Endothelial cell of umbilical vein (primary cell): ENCODE data around the gene EDRF1. TPM values are rescaled to one million over a fixed set of nuclear protein-coding genes. Genes with fewer than 3 reads are reported as not detected.

ENCODE experiments used
- BruUV-seq: library from RNA; stranded (reverse); fragments of 400-500 nt; replicated peaks from 2 replicates; lab custom pipeline; 2021; lab: Mats Ljungman, UMichigan
- CTCF ChIA-PET: fragments of 300-600, 350-600 bp; sonication (Branson Sonifier 250); formaldehyde crosslinking; loops from one replicate; lab custom pipeline; 2021; ENCODE audit warnings: antibody characterized with exemption, inconsistent platforms; lab: Charles Lee
- POLR2A ChIA-PET: fragments of 300-600, 350-600 bp; sonication (Branson Sonifier 250); formaldehyde crosslinking; loops from one replicate; lab custom pipeline; 2021; ENCODE audit warnings: antibody characterized with exemption, inconsistent platforms; lab: Charles Lee
- DNase-seq: peaks from one replicate; pipeline ENCODE4 v3.0.0-alpha.2; 2011; ENCODE audit warnings: low read depth, low spot score
- FAIRE-seq: peaks from 2 replicates; lab custom pipeline; 2011; peaks lifted over from hg19 to GRCh38; lab: Jason Lieb, UNC
- H2AFZ ChIP-seq: 2 replicates; pipeline ENCODE4 v1.6.0; 2012; ENCODE audit warnings: low read depth, low read length, control low read depth, inconsistent platforms
- H3K27ac ChIP-seq: 2 replicates; pipeline ENCODE4 v1.5.1; 2011; ENCODE audit warnings: low read depth, mild to moderate bottlenecking, control low read depth, low read length, moderate library complexity; ENCODE audit not compliant: insufficient read depth
- H3K27me3 ChIP-seq, 2 experiments: 2 replicates each; pipeline versions ENCODE4 v1.6.0 to v1.6.1; 2011; ENCODE audit warnings: low read length in 2 of 2, mixed read lengths in 1 of 2; ENCODE audit not compliant: control insufficient read depth in 2 of 2, insufficient read depth in 2 of 2
- H3K36me3 ChIP-seq, 2 experiments: 2 replicates in 1 of 2; 3 replicates in 1 of 2; pipeline ENCODE4 v1.5.1; 2011; ENCODE audit warnings: low read length in 2 of 2, mild to moderate bottlenecking in 1 of 2, moderate library complexity in 1 of 2; ENCODE audit not compliant: control insufficient read depth in 2 of 2, insufficient read depth in 2 of 2; ENCODE audit errors: extremely low read depth in 1 of 2
- H3K4me1 ChIP-seq: 3 replicates; pipeline ENCODE4 v1.5.1; 2011; ENCODE audit warnings: mild to moderate bottlenecking, low read length; ENCODE audit not compliant: control insufficient read depth, insufficient read depth; ENCODE audit errors: extremely low read depth
- H3K4me2 ChIP-seq: 2 replicates; pipeline ENCODE4 v1.6.1; 2011; ENCODE audit warnings: low read length, control low read depth, mixed read lengths; ENCODE audit not compliant: insufficient read depth
- H3K4me3 ChIP-seq, 3 experiments: fragments of 200-600 bp in 1 of 3; sonication (generic), shearing (Covaris generic) in 1 of 3; replicated peaks in 1 of 3; 2 replicates each; pipeline ENCODE4 v1.5.1; 2011 to 2016; ENCODE audit warnings: control low read depth in 3 of 3, low read length in 3 of 3, mild to moderate bottlenecking in 2 of 3, inconsistent platforms in 1 of 3, low read depth in 1 of 3, moderate library complexity in 1 of 3; ENCODE audit not compliant: insufficient read depth in 1 of 3
- H3K79me2 ChIP-seq: 2 replicates; pipeline ENCODE4 v1.6.0; 2012; ENCODE audit warnings: low read length, inconsistent platforms; ENCODE audit not compliant: control insufficient read depth, insufficient read depth
- H3K9ac ChIP-seq: replicated peaks from 2 replicates; pipeline ENCODE3; 2011; ENCODE audit warnings: low read length, control low read depth; ENCODE audit not compliant: insufficient read depth; ENCODE audit errors: extremely low read depth
- H3K9me1 ChIP-seq: replicated peaks from 3 replicates; pipeline ENCODE4 v1.6.0; 2011; ENCODE audit warnings: mild to moderate bottlenecking, low read length; ENCODE audit not compliant: control insufficient read depth, insufficient read depth; ENCODE audit errors: extremely low read depth
- H3K9me3 ChIP-seq: replicated peaks from 2 replicates; pipeline ENCODE4 v1.5.1; 2012; ENCODE audit warnings: low read length, inconsistent platforms; ENCODE audit not compliant: control insufficient read depth, insufficient read depth
- H4K20me1 ChIP-seq: replicated peaks from 2 replicates; pipeline ENCODE3; 2011; ENCODE audit warnings: mild to moderate bottlenecking, low read length; ENCODE audit not compliant: control insufficient read depth, insufficient read depth; ENCODE audit errors: extremely low read depth
- CTCF ChIP-seq, 2 donors: IDR thresholded peaks; 1 replicate in 1 of 2; 2 replicates in 1 of 2; pipeline ENCODE4 v1.5.1; 2011; ENCODE audit warnings: low read length in 2 of 2, mild to moderate bottlenecking in 2 of 2, moderate library complexity in 2 of 2, control low read depth in 1 of 2, inconsistent platforms in 1 of 2, low read depth in 1 of 2; ENCODE audit not compliant: insufficient read depth in 1 of 2; ENCODE audit errors: extremely low read depth in 1 of 2
- EZH2 ChIP-seq: IDR thresholded peaks from 2 replicates; pipeline ENCODE4 v1.6.1; 2012; ENCODE audit warnings: borderline replicate concordance, low read depth, mild to moderate bottlenecking, moderate library complexity, low read length, inconsistent platforms; ENCODE audit not compliant: severe bottlenecking
- FOS ChIP-seq: IDR thresholded peaks from 2 replicates; pipeline ENCODE4 v1.6.1; 2011; ENCODE audit warnings: mild to moderate bottlenecking, low read length, moderate library complexity, borderline replicate concordance; ENCODE audit not compliant: insufficient read depth
- GATA2 ChIP-seq: IDR thresholded peaks from 2 replicates; pipeline ENCODE4 v1.7.0; 2011; ENCODE audit warnings: low read depth, mild to moderate bottlenecking, moderate library complexity, mixed read lengths, low read length; ENCODE audit not compliant: insufficient read length, insufficient read depth
- JUN ChIP-seq: IDR thresholded peaks from 2 replicates; pipeline ENCODE4 v1.6.1; 2011; ENCODE audit warnings: borderline replicate concordance, low read depth; ENCODE audit not compliant: insufficient read length, insufficient read depth
- MYC ChIP-seq: IDR thresholded peaks from one replicate; pipeline ENCODE4 v1.6.1; 2011; ENCODE audit warnings: mild to moderate bottlenecking, low read depth, low read length
- POLR2A ChIP-seq: IDR thresholded peaks from 2 replicates; pipeline ENCODE4 v1.6.1; 2012; ENCODE audit warnings: low read depth, mild to moderate bottlenecking, control low read depth, low read length
- POLR2AphosphoS5 ChIP-seq: IDR thresholded peaks from 2 replicates; pipeline ENCODE4 v1.6.1; 2012; ENCODE audit warnings: low read depth, mild to moderate bottlenecking, control low read depth, low read length, moderate library complexity; ENCODE audit not compliant: insufficient read depth
- dilution Hi-C: fragments of 300-500 bp; cut with MboI; formaldehyde crosslinking; loops from one replicate; pipeline ENCODE4 v1.15.0; 2019; ENCODE audit warnings: low sequenced_read_pairs; ENCODE audit not compliant: extremely low pct_ligation_motif_present
- intact Hi-C: fragments of 100-400 bp; cut with micrococcal nuclease; formaldehyde crosslinking; loops from one replicate; pipeline ENCODE4 v1.10.0; 2022
- polyA plus RNA-seq, 4 experiments: library from polyadenylated mRNA; depleted of rRNA in 3 of 4; stranded (reverse) in 3 of 4; unstranded in 1 of 4; fragments of >200 nt; gene quantifications; 2 replicates each; pipeline versions ENCODE4 v1.2.1 to v1.2.3, GENCODE V29; 2011 to 2012; ENCODE audit warnings: missing spikeins in 1 of 4
- total RNA-seq: library from RNA; stranded (reverse); gene quantifications from 2 replicates; pipeline ENCODE4 v1.2.3, GENCODE V29; 2021
- TF ChIP-seq, protein P1 (sequence below): IDR thresholded peaks from 2 replicates; pipeline ENCODE4 v1.6.1; 2011; ENCODE audit not compliant: insufficient read depth, insufficient read length

EDRF1 gene
- total and polyA plus RNA-seq, 2 donors (not counting 3 experiments of a cell fraction or from before 2014, with no cell fraction given), result 11.6 to 27.8 TPM

DNA sequence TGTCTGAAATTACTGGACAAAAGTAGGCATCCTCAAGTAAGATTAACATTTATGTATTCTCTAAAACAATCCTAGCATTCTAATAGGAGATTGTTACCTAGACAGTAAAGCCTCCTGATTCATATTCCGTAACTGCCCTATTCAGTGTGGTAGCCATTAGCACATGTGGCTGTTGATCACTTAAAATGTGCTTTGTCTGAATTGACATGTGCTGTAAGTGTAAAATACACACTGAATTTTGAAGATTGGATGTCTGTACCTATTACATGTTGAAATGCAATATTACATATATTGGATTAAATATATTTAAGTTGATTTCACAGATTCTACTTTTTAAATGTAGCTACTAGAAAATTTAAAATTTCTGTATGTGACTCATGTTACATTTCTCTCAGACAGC, 14.6 kb downstream of the EDRF1 start:
- ChIA-PET CTCF (interaction anchor here (0.8 to 1.8 kb wide), 2 partner anchors 10 to 22 kb away, joined by 3 to 6 read pairs; no protein-coding TSS in a partner anchor), POLR2A (no interaction called here)
- Histone ChIP-seq H3K9me1 (no peaks in the 10 kb centered on the region), H3K9me3 (no peaks in the 10 kb centered on the region), H3K9ac (no peak overlapping the region), H3K4me2 (no peak overlapping the region), H4K20me1 (no peaks in the 10 kb centered on the region), H3K27me3 (no peaks in the 10 kb centered on the region), H2AFZ (no peak overlapping the region), H3K27ac (no peak overlapping the region), H3K4me3 (no peak overlapping the region), H3K36me3 (peaks cover 23 to 38% of the 10 kb centered on the region in 2 experiments), H3K79me2 (no peaks in the 10 kb centered on the region), H3K4me1 (no peaks in the 10 kb centered on the region)
- dilution Hi-C loops (no loop called here), intact Hi-C loops (no loop called here)
- no peak for FAIRE-seq
- TF ChIP-seq POLR2A (no peak), MYC (no peak), EZH2 (no peak), CTCF (IDR thresholded peaks at IDR 0.05; ENCODE audit: extremely low read depth in 1 of 2, insufficient read depth in 1 of 2, low read depth in 1 of 2, low read length in 2 of 2) (no peak), JUN (no peak), POLR2AphosphoS5 (no peak), GATA2 (no peak), FOS (no peak)
- TF ChIP-seq, protein P1, sequence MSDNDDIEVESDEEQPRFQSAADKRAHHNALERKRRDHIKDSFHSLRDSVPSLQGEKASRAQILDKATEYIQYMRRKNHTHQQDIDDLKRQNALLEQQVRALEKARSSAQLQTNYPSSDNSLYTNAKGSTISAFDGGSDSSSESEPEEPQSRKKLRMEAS, result no peak
- no peak for DNase-seq
- no TSS peak for BruUV-seq
